ENCODE measurements around the gene KCNK2. TPM values are rescaled to one million over a fixed set of nuclear protein-coding genes. Genes with fewer than 3 reads are reported as not detected.

The KCNK2 gene
- total RNA-seq, 1 experiment from 2014 or later, result 0.15 TPM

GRCh38 chr1:215104283-215104682 is 21.7 kb downstream of the KCNK2 start:
- Mint-ChIP-seq H3K4me3 (no peak overlapping the region), H3K4me1 (no peaks in the 10 kb centered on the region), H3K27me3 (ENCODE audit: low read depth) (no peaks in the 10 kb centered on the region), H3K36me3 (no peaks in the 10 kb centered on the region), H3K27ac (no peak overlapping the region), H3K9me3 (peaks cover 18% of the 10 kb centered on the region)
- POLR2A ChIA-PET, result no interaction called here
- peak; percentile 32; the same call in 1 of the 2 replicates for ATAC-seq
- TF ChIP-seq TCF7 (CRISPR knock-in tag; IDR thresholded peaks at IDR 0.05; ENCODE audit: low read depth) (no peak), ZNF423 (CRISPR knock-in tag; IDR thresholded peaks at IDR 0.05) (no peak), ZNF317 (CRISPR knock-in tag; IDR thresholded peaks at IDR 0.05; ENCODE audit: borderline replicate concordance, low read depth) (no peak), KAT7 (CRISPR knock-in tag; IDR thresholded peaks at IDR 0.05; ENCODE audit: borderline replicate concordance) (no peak), SP1 (CRISPR knock-in tag; conservative IDR thresholded peaks at IDR 0.05) (no peak), E2F4 (CRISPR knock-in tag; IDR thresholded peaks at IDR 0.05; ENCODE audit: borderline replicate concordance, low read depth) (no peak), ATF1 (CRISPR knock-in tag; IDR thresholded peaks at IDR 0.05) (no peak), ATF3 (CRISPR knock-in tag; conservative IDR thresholded peaks at IDR 0.05) (no peak), NR1H2 (CRISPR knock-in tag; IDR thresholded peaks at IDR 0.05) (no peak), GTF2I (CRISPR knock-in tag; conservative IDR thresholded peaks at IDR 0.05) (no peak), NFE2L1 (CRISPR knock-in tag; IDR thresholded peaks at IDR 0.05) (no peak), CTCF (IDR thresholded peaks at IDR 0.05) (no peak), E2F5 (CRISPR knock-in tag; IDR thresholded peaks at IDR 0.05) (no peak), E2F1 (CRISPR knock-in tag; IDR thresholded peaks at IDR 0.05) (no peak)
- DNase-seq (ENCODE audit: low spot score), result no peak
- CTCF ChIA-PET, result interaction anchor here (2.0 kb wide), 1 partner anchor 28 kb away, joined by 6 read pairs; no protein-coding TSS in a partner anchor

- ChIA-PET CTCF (no interaction called here), POLR2A (no interaction called here)
- ATAC-seq (no peak), DNase-seq (ENCODE audit: low spot score) (no peak)
- no peak overlapping the region for H3K27ac Mint-ChIP-seq
- H3K27me3 Mint-ChIP-seq (ENCODE audit: low read depth), result no peaks in the 10 kb centered on the region
- H3K36me3 Mint-ChIP-seq, result no peaks in the 10 kb centered on the region
- H3K4me1 Mint-ChIP-seq, result no peaks in the 10 kb centered on the region
- peaks cover 18% of the 10 kb centered on the region for H3K9me3 Mint-ChIP-seq
- H3K4me3 Mint-ChIP-seq, result no peak overlapping the region
- TF ChIP-seq KAT7 (CRISPR knock-in tag; IDR thresholded peaks at IDR 0.05; ENCODE audit: borderline replicate concordance), result no peak
- TF ChIP-seq ARID4B (CRISPR knock-in tag; IDR thresholded peaks at IDR 0.05; ENCODE audit: borderline replicate concordance), result no peak
- no peak for TF ChIP-seq ZNF532 (CRISPR knock-in tag; IDR thresholded peaks at IDR 0.05; ENCODE audit: borderline replicate concordance)
- no peak for TF ChIP-seq ZBTB43 (CRISPR knock-in tag; IDR thresholded peaks at IDR 0.05)
These were observed 23.5 kb downstream of the KCNK2 start for GRCh38 chr1:215106067-215106466.
